Activated CD4-positive, alpha-beta T cell treated with anti-CD3 and anti-CD28 coated beads, Interleukin-2, amount 50 U/mL, for 24 hours (primary cell): ENCODE results near the gene ABCA2.

Experiments used
- DNase-seq, 2 donors: peaks; one replicate each; pipeline ENCODE4 v3.0.0-alpha.2; 2020; ENCODE audit warnings: low read depth in 1 of 2, low spot score in 1 of 2

ABCA2 gene

GRCh38 chr9:137000177-137000930 lies 27.7 kb downstream of the ABCA2 start:
- DNase-seq: no peak

GRCh38 chr9:136997830-136998234 lies 30.2 kb downstream of the ABCA2 start:
- no peak for DNase-seq

- no peak for DNase-seq
Observed at GRCh38 chr9:136997371-136997770, 30.7 kb downstream of the ABCA2 start.

- DNase-seq: no peak
Observed at GRCh38 chr9:136996361-136997292, 31.4 kb downstream of the ABCA2 start, which contains the start of gene CLIC3. Gene CLIC3, minus strand, starts transcription at chr9:136996568. Its CDS starts 25 bp downstream, at chr9:136996543.

GRCh38 chr9:136995772-136996311 lies 32.2 kb downstream of the ABCA2 start:
- no peak for DNase-seq

GRCh38 chr9:136995362-136995761 lies 32.7 kb downstream of the ABCA2 start:
- no peak for DNase-seq

- no peak for DNase-seq
Observed at GRCh38 chr9:136994888-136995230, 33.2 kb downstream of the ABCA2 start.

GRCh38 chr9:136994180-136994887 lies 33.7 kb downstream of the ABCA2 start:
- DNase-seq: no peak

- DNase-seq: no peak
Observed at GRCh38 chr9:136992819-136993369, 35.1 kb downstream of the ABCA2 start.

GRCh38 chr9:136991993-136992818 lies 35.8 kb downstream of the ABCA2 start, which contains the start of gene PAXX:
Gene PAXX, plus strand, starts transcription at chr9:136992422. Its CDS starts 22 bp downstream, at chr9:136992444.
- DNase-seq: peak; percentile 87

- no peak for DNase-seq
Observed at GRCh38 chr9:136990242-136990911, 37.7 kb downstream of the ABCA2 start.

- DNase-seq: no peak
Observed at GRCh38 chr9:136988872-136989271, 39.2 kb downstream of the ABCA2 start.

GRCh38 chr9:136985853-136986252 lies 42.2 kb downstream of the ABCA2 start:
- no peak for DNase-seq

GRCh38 chr9:136985027-136985602 lies 42.9 kb downstream of the ABCA2 start:
- no peak for DNase-seq

GRCh38 chr9:136984464-136985026 lies 43.5 kb downstream of the ABCA2 start:
- DNase-seq: no peak

GRCh38 chr9:136983656-136984314 lies 44.3 kb downstream of the ABCA2 start:
- DNase-seq: no peak

GRCh38 chr9:136983167-136983566 lies 44.9 kb downstream of the ABCA2 start:
- DNase-seq: no peak
